SK-N-SH (cell line): ENCODE data around the gene UBE2U. TPM values are rescaled to one million over a fixed set of nuclear protein-coding genes. Genes with fewer than 3 reads are reported as not detected.
A peak's percentile ranks its signal among the peaks of the same experiment; 100 is the strongest.

Experiments
- CTCF ChIA-PET: fragments of 300-600, 350-600 bp; formaldehyde crosslinking; extraction: SDS; loops from one replicate; lab custom pipeline; 2021; lab: Yijun Ruan, JAX
- POLR2A ChIA-PET: fragments of 350-600 bp; sonication (Branson Sonifier 250); formaldehyde crosslinking; extraction: SDS; loops from one replicate; lab custom pipeline; 2020; ENCODE audit warnings: antibody characterized with exemption, inconsistent platforms; lab: Yijun Ruan, JAX
- DNase-seq: peaks from one replicate; pipeline ENCODE4 v3.0.0; 2012
- H2AFZ ChIP-seq: fragments of 200-600 bp; sonication (generic); 2 replicates; pipeline ENCODE4 v1.8.1; 2016; ENCODE audit warnings: antibody characterized with exemption, mild to moderate bottlenecking, low read depth
- H3F3A ChIP-seq: fragments of 200-600 bp; sonication (generic); replicated peaks from 2 replicates; pipeline ENCODE3; 2016; ENCODE audit warnings: antibody characterized with exemption, mild to moderate bottlenecking; ENCODE audit not compliant: insufficient read depth
- H3K27ac ChIP-seq, 2 experiments: fragments of 200-500 bp in 1 of 2; fragments of 200-600 bp in 1 of 2; sonication (Bioruptor generic) in 1 of 2; sonication (generic), shearing (Covaris generic) in 1 of 2; 2 replicates each; pipeline versions ENCODE4 v1.5.1 to v1.6.1; 2014 to 2016; ENCODE audit warnings: low read depth in 2 of 2, inconsistent platforms in 1 of 2, low read length in 1 of 2, mild to moderate bottlenecking in 1 of 2, mixed read lengths in 1 of 2
- H3K27me3 ChIP-seq: fragments of 200-600 bp; sonication (generic), shearing (Covaris generic); 2 replicates; pipeline ENCODE4 v1.6.1; 2016; ENCODE audit warnings: mixed run types; ENCODE audit not compliant: insufficient read depth
- H3K36me3 ChIP-seq, 2 experiments: fragments of 200-500 bp in 1 of 2; fragments of 200-600 bp in 1 of 2; sonication (Bioruptor generic) in 1 of 2; sonication (generic) in 1 of 2; replicated peaks in 1 of 2; 2 replicates each; pipeline versions ENCODE3 to v1.5.1; 2014 to 2016; ENCODE audit warnings: low read length in 1 of 2, mild to moderate bottlenecking in 1 of 2; ENCODE audit not compliant: insufficient read depth in 2 of 2, control insufficient read depth in 1 of 2
- H3K4me1 ChIP-seq, 2 experiments: fragments of 200-500 bp in 1 of 2; fragments of 200-600 bp in 1 of 2; sonication (Bioruptor generic) in 1 of 2; sonication (generic), shearing (Covaris generic) in 1 of 2; 2 replicates each; pipeline versions ENCODE4 v1.5.1 to v1.6.1; 2014 to 2016; ENCODE audit warnings: low read depth in 1 of 2, low read length in 1 of 2, mixed run types in 1 of 2; ENCODE audit not compliant: insufficient read depth in 2 of 2, control insufficient read depth in 1 of 2
- H3K4me2 ChIP-seq: fragments of 200-600 bp; sonication (generic), shearing (Covaris generic); 2 replicates; pipeline ENCODE4 v1.6.1; 2017; ENCODE audit warnings: mixed run types
- H3K4me3 ChIP-seq, 2 experiments: fragments of 200-500 bp in 1 of 2; fragments of 200-600 bp in 1 of 2; sonication (Bioruptor generic) in 1 of 2; sonication (generic), shearing (Covaris generic) in 1 of 2; 2 replicates each; pipeline versions ENCODE4 v1.5.1 to v1.8.1; 2014 to 2016; ENCODE audit warnings: low read depth in 2 of 2, inconsistent platforms in 1 of 2, low read length in 1 of 2, mild to moderate bottlenecking in 1 of 2, mixed read lengths in 1 of 2, moderate library complexity in 1 of 2
- H3K79me2 ChIP-seq: fragments of 200-600 bp; sonication (generic); 2 replicates; pipeline ENCODE4 v1.8.1; 2017; ENCODE audit warnings: mild to moderate bottlenecking; ENCODE audit not compliant: insufficient read depth
- H3K9ac ChIP-seq: fragments of 200-600 bp; sonication (generic); 2 replicates; pipeline ENCODE4 v1.6.1; 2017; ENCODE audit warnings: mixed run types
- H3K9me2 ChIP-seq: fragments of 200-600 bp; sonication (generic); 2 replicates; pipeline ENCODE4 v1.6.1; 2017; ENCODE audit warnings: mixed run types
- H3K9me3 ChIP-seq: fragments of 200-600 bp; sonication (generic); 2 replicates; pipeline ENCODE4 v1.6.1; 2017; ENCODE audit warnings: mixed run types, mild to moderate bottlenecking, moderate library complexity
- H4K20me1 ChIP-seq: fragments of 200-600 bp; sonication (generic); 2 replicates; pipeline ENCODE4 v1.6.1; 2017; ENCODE audit warnings: mild to moderate bottlenecking, mixed run types; ENCODE audit not compliant: insufficient read depth
- CHD2 ChIP-seq: fragments of 150-350 bp; IDR thresholded peaks from 2 replicates; pipeline ENCODE4 v1.6.1; 2018; ENCODE audit warnings: low read length; ENCODE audit not compliant: partially characterized antibody
- ELF1 ChIP-seq: IDR thresholded peaks from 2 replicates; pipeline ENCODE4 v1.4.0; 2012
- EP300 ChIP-seq, 2 experiments: IDR thresholded peaks; 2 replicates each; pipeline versions ENCODE4 v1.4.0 to v1.6.1; 2012; ENCODE audit warnings: borderline replicate concordance in 1 of 2, low read depth in 1 of 2, low read length in 1 of 2
- EZH2phosphoT487 ChIP-seq: fragments of 200-600 bp; sonication (generic); IDR thresholded peaks from 2 replicates; pipeline ENCODE4 v1.6.1; 2017; ENCODE audit warnings: low read depth, mixed run types, mild to moderate bottlenecking, antibody characterized with exemption, moderate library complexity, borderline replicate concordance
- FOSL2 ChIP-seq: IDR thresholded peaks from 2 replicates; pipeline ENCODE4 v1.4.0; 2012; ENCODE audit warnings: low read depth, mild to moderate bottlenecking, moderate library complexity, borderline replicate concordance
- FOXJ3 ChIP-seq: sonication (generic); formaldehyde crosslinking; IDR thresholded peaks from 2 replicates; pipeline ENCODE4 v1.5.1; 2020; ENCODE audit warnings: mild to moderate bottlenecking, missing genetic modification reagents
- FOXM1 ChIP-seq: IDR thresholded peaks from 2 replicates; pipeline ENCODE4 v1.4.0; 2012; ENCODE audit warnings: low read depth, mild to moderate bottlenecking
- GABPA ChIP-seq: IDR thresholded peaks from 2 replicates; pipeline ENCODE4 v1.4.0; 2012; ENCODE audit warnings: low read depth, mild to moderate bottlenecking
- GATA2 ChIP-seq: sonication (generic); formaldehyde crosslinking; IDR thresholded peaks from 2 replicates; pipeline ENCODE4 v1.5.0; 2020; ENCODE audit warnings: mild to moderate bottlenecking, missing genetic modification reagents
- JUND ChIP-seq: IDR thresholded peaks from 2 replicates; pipeline ENCODE4 v1.4.0; 2012
- MXI1 ChIP-seq: IDR thresholded peaks from 2 replicates; pipeline ENCODE4 v1.6.1; 2012; ENCODE audit warnings: mild to moderate bottlenecking, low read depth, low read length, improper control_type of control experiment
- POLR2AphosphoS5 ChIP-seq: IDR thresholded peaks from 2 replicates; pipeline ENCODE4 v1.6.1; 2012; ENCODE audit warnings: low read depth, low read length
- RAD21 ChIP-seq: IDR thresholded peaks from 2 replicates; pipeline ENCODE4 v1.6.1; 2012; ENCODE audit warnings: mild to moderate bottlenecking, low read length
- RCOR1 ChIP-seq: fragments of 150-350 bp; IDR thresholded peaks from 2 replicates; pipeline ENCODE4 v1.6.1; 2017; ENCODE audit warnings: antibody characterized with exemption, low read length
- RFX5 ChIP-seq: IDR thresholded peaks from 2 replicates; pipeline ENCODE4 v1.6.1; 2012; ENCODE audit warnings: mild to moderate bottlenecking, improper control_type of control experiment, low read length
- RXRA ChIP-seq: IDR thresholded peaks from 2 replicates; pipeline ENCODE4 v1.4.0; 2012; ENCODE audit warnings: low read depth, mild to moderate bottlenecking, borderline replicate concordance
- SIN3A ChIP-seq: IDR thresholded peaks from 2 replicates; pipeline ENCODE4 v1.6.1; 2012; ENCODE audit warnings: low read depth, mild to moderate bottlenecking, low read length, moderate library complexity, borderline replicate concordance
- TAF1 ChIP-seq: IDR thresholded peaks from 2 replicates; pipeline ENCODE4 v1.6.1; 2012; ENCODE audit warnings: low read depth, mild to moderate bottlenecking, low read length, moderate library complexity, borderline replicate concordance
- TCF12 ChIP-seq: IDR thresholded peaks from 2 replicates; pipeline ENCODE4 v1.4.0; 2012
- TEAD4 ChIP-seq: IDR thresholded peaks from 2 replicates; pipeline ENCODE4 v1.4.0; 2012; ENCODE audit warnings: mild to moderate bottlenecking, borderline replicate concordance; ENCODE audit not compliant: insufficient read depth
- YY1 ChIP-seq: IDR thresholded peaks from 2 replicates; pipeline ENCODE4 v1.4.0; 2012; ENCODE audit warnings: low read depth, mild to moderate bottlenecking
- WGBS: methylation state at CpG from one replicate; pipeline ENCODE4 v1.1.6; 2017; ENCODE audit warnings: low lambda C conversion rate; 5-methylcytosine and 5-hydroxymethylcytosine counted together
- polyA plus RNA-seq, 3 experiments: library from polyadenylated mRNA; depleted of rRNA; stranded (reverse); fragments of >200 nt; gene quantifications; 2 replicates each; pipeline ENCODE4 v1.2.3, GENCODE V29; 2012
- TF ChIP-seq, protein P1 (sequence below): IDR thresholded peaks from 2 replicates; pipeline ENCODE4 v1.6.1; 2012; ENCODE audit warnings: mild to moderate bottlenecking, low read depth, low read length, moderate library complexity
- TF ChIP-seq, protein P2 (sequence below): fragments of 150-350 bp; IDR thresholded peaks from 2 replicates; pipeline ENCODE4 v1.6.1; 2016; ENCODE audit warnings: mild to moderate bottlenecking, low read depth, low read length
- TF ChIP-seq, protein P3 (sequence below): IDR thresholded peaks from 2 replicates; pipeline ENCODE4 v1.4.0; 2012; ENCODE audit warnings: low read depth, borderline replicate concordance
- TF ChIP-seq, protein P4 (sequence below): IDR thresholded peaks from 2 replicates; pipeline ENCODE4; 2012

UBE2U gene
- polyA plus RNA-seq, 1 of the 3 experiments (the other 2 are of a cell fraction) = not detected

DNA sequence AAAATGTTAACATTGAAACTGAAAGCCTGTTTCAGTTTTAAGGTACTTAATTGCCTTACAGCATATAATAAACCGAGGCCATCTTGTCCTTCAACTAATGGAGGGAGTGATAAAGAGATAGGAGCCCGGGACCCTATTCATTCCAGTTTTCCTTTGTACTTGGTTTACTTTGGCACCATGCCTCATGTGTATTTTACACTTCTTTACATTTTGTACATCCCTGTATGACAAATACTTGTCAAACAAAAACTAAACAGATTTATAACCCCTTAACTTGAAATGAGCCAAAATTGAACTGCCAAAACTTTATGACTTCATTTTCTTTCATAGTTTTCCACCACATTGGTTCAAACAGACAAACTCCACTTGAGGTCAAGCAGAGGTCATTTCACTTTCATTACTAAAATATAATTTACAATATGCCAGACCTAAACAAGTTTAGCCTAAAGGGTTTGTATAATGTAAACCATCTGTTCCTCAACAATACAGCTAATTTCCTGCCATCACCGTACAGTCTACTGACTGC, 30.9 kb upstream of the UBE2U start:
- DNase-seq = peak; percentile 52
- H3K4me3 ChIP-seq = peak overlapping the region in 1 of 2 experiments; percentile 24; a peak in 1 of 4 replicates
- H2AFZ ChIP-seq = peak overlapping the region; percentile 71
- peak overlapping the region; percentile 51 for H3K4me2 ChIP-seq
- H3F3A ChIP-seq = peaks cover 20% of the 10 kb centered on the region
- H3K9me2 ChIP-seq = no peaks in the 10 kb centered on the region
- H3K4me1 ChIP-seq = peaks cover 33 to 50% of the 10 kb centered on the region in 2 experiments
- 4% methylated on average over 3 of the region's 3 CpGs for WGBS
- ChIA-PET CTCF (interaction anchor here (1.1 to 3.1 kb wide), 11 partner anchors 9 to 556 kb away, joined by 3 to 16 read pairs (median 4); no protein-coding TSS in a partner anchor), POLR2A (interaction anchor here (1.0 to 2.0 kb wide), 2 partner anchors 11 to 71 kb away, joined by 4 to 11 read pairs; no protein-coding TSS in a partner anchor)
- no peaks in the 10 kb centered on the region for H3K9me3 ChIP-seq
- no peaks in the 10 kb centered on the region for H3K27me3 ChIP-seq
- H3K79me2 ChIP-seq = no peaks in the 10 kb centered on the region
- H4K20me1 ChIP-seq = no peaks in the 10 kb centered on the region
- peak overlapping the region; percentile 91 to 100 for H3K27ac ChIP-seq
- H3K9ac ChIP-seq = peak overlapping the region; percentile 47; the same call in 1 of the 2 replicates
- H3K36me3 ChIP-seq = peaks cover 0 to 20% of the 10 kb centered on the region in 2 experiments
- TF ChIP-seq, protein P1, sequence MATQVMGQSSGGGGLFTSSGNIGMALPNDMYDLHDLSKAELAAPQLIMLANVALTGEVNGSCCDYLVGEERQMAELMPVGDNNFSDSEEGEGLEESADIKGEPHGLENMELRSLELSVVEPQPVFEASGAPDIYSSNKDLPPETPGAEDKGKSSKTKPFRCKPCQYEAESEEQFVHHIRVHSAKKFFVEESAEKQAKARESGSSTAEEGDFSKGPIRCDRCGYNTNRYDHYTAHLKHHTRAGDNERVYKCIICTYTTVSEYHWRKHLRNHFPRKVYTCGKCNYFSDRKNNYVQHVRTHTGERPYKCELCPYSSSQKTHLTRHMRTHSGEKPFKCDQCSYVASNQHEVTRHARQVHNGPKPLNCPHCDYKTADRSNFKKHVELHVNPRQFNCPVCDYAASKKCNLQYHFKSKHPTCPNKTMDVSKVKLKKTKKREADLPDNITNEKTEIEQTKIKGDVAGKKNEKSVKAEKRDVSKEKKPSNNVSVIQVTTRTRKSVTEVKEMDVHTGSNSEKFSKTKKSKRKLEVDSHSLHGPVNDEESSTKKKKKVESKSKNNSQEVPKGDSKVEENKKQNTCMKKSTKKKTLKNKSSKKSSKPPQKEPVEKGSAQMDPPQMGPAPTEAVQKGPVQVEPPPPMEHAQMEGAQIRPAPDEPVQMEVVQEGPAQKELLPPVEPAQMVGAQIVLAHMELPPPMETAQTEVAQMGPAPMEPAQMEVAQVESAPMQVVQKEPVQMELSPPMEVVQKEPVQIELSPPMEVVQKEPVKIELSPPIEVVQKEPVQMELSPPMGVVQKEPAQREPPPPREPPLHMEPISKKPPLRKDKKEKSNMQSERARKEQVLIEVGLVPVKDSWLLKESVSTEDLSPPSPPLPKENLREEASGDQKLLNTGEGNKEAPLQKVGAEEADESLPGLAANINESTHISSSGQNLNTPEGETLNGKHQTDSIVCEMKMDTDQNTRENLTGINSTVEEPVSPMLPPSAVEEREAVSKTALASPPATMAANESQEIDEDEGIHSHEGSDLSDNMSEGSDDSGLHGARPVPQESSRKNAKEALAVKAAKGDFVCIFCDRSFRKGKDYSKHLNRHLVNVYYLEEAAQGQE = no peak
- TF ChIP-seq TAF1 = no peak
- no peak for TF ChIP-seq FOXJ3 (CRISPR knock-in tag)
- peak; percentile 89 for TF ChIP-seq RXRA
- TF ChIP-seq, protein P2, sequence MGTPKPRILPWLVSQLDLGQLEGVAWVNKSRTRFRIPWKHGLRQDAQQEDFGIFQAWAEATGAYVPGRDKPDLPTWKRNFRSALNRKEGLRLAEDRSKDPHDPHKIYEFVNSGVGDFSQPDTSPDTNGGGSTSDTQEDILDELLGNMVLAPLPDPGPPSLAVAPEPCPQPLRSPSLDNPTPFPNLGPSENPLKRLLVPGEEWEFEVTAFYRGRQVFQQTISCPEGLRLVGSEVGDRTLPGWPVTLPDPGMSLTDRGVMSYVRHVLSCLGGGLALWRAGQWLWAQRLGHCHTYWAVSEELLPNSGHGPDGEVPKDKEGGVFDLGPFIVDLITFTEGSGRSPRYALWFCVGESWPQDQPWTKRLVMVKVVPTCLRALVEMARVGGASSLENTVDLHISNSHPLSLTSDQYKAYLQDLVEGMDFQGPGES = no peak
- TF ChIP-seq JUND = peak; percentile 56
- TF ChIP-seq RCOR1 = peak; percentile 52
- no peak for TF ChIP-seq GABPA
- no peak; the same call in 1 of the 2 replicates for TF ChIP-seq RAD21
- peak; percentile 55 for TF ChIP-seq CHD2
- TF ChIP-seq, protein P3, sequence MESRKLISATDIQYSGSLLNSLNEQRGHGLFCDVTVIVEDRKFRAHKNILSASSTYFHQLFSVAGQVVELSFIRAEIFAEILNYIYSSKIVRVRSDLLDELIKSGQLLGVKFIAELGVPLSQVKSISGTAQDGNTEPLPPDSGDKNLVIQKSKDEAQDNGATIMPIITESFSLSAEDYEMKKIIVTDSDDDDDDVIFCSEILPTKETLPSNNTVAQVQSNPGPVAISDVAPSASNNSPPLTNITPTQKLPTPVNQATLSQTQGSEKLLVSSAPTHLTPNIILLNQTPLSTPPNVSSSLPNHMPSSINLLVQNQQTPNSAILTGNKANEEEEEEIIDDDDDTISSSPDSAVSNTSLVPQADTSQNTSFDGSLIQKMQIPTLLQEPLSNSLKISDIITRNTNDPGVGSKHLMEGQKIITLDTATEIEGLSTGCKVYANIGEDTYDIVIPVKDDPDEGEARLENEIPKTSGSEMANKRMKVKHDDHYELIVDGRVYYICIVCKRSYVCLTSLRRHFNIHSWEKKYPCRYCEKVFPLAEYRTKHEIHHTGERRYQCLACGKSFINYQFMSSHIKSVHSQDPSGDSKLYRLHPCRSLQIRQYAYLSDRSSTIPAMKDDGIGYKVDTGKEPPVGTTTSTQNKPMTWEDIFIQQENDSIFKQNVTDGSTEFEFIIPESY = no peak
- no peak for TF ChIP-seq FOXM1
- TF ChIP-seq ELF1 = no peak
- TF ChIP-seq, protein P4, sequence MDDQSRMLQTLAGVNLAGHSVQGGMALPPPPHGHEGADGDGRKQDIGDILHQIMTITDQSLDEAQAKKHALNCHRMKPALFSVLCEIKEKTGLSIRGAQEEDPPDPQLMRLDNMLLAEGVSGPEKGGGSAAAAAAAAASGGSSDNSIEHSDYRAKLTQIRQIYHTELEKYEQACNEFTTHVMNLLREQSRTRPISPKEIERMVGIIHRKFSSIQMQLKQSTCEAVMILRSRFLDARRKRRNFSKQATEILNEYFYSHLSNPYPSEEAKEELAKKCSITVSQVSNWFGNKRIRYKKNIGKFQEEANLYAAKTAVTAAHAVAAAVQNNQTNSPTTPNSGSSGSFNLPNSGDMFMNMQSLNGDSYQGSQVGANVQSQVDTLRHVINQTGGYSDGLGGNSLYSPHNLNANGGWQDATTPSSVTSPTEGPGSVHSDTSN = peak; percentile 67; the same call in 1 of the 2 replicates
- peak; percentile 92 for TF ChIP-seq TCF12
- TF ChIP-seq FOSL2 = no peak
- TF ChIP-seq POLR2AphosphoS5 = peak; percentile 43; the same call in 1 of the 2 replicates
- TF ChIP-seq YY1 = peak; percentile 49; the same call in 1 of the 2 replicates
- TF ChIP-seq SIN3A = no peak
- peak; percentile 55 to 92; a peak in 3 of 4 replicates for TF ChIP-seq EP300 (IDR thresholded peaks at IDR 0.05; ENCODE audit: borderline replicate concordance in 1 of 2, low read depth in 1 of 2, low read length in 1 of 2)
- no peak for TF ChIP-seq GATA2 (CRISPR knock-in tag)
- TF ChIP-seq TEAD4 = peak; percentile 30; the same call in 1 of the 2 replicates
- peak; percentile 27; the same call in 1 of the 2 replicates for TF ChIP-seq MXI1
- no peak for TF ChIP-seq EZH2phosphoT487
- no peak for TF ChIP-seq RFX5
